CD4-positive, alpha-beta T cell treated with Interleukin-15 for 4 hours (primary cell): ENCODE measurements around the gene CHST4.
"Not testable (repeated sequence)": the region's sequence is repeated elsewhere in the genome, so short reads cannot be mapped to it uniquely, and the experiment has no call there.

Source experiments
- DNase-seq: peaks from one replicate; pipeline ENCODE4 v3.0.0-alpha.2; 2020; ENCODE audit warnings: low spot score

Gene CHST4

DNA sequence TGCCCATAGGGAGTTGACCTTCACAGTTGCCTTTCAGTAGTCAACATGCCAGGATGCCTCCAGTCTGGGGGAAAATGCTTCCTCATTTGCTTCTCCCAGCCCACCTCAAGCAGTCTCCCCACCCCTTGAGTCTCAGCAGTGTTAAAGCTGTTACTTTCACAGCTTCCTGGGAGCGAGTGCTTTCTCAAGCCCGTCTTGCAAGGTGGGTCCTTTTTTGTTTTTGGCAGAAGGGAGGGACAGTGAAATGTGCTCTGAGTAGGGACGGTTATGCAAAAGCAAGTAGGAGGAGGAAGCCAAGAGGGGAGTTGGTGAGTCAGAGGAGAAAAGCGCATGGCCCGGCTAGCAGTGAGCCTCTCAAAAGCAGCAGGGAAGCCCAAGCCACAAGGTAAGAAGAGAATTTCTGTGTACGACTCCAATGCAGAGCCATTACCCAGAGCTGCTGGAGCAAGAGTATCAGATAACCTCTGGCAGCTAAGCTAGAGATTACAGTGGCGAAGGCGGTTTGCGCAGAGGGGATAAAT is at the start of gene CHST4:
Gene CHST4 (plus strand): TSS at position 316 of the 521 bp plus-strand sequence. CDS start 10,252 bp downstream, outside the sequence.
- no peak for DNase-seq

DNA sequence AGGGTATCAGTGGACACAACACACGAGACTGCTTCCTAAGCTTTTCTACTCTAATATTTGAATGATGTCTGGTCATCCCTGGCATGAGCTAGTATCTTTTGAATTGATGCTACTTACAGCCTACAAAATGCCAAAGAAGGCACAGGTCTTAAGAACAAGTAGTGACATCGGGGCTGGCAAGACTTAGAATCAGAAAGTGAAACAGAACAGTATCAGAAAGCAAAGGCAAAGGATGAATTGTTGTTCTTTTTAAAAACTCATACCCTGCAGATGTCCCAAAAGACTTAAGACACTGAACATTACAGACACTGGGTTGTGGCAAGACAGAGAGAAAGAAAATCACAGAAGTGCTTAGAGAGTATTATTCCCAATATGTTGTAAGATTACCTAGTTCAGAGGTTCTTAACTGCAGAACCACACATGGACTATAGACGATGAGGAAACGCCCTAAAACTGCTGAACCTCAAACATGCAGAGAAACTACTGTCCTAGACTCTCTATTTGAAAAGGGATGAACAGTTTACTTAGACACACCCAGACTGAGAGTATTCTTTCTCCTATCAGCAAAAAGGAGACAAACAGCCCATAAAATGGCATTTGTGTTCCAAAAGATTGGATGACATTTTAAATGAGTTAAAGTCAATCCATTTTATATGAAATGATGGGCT is 49.6 kb upstream of the CHST4 start:
- no peak for DNase-seq

DNA sequence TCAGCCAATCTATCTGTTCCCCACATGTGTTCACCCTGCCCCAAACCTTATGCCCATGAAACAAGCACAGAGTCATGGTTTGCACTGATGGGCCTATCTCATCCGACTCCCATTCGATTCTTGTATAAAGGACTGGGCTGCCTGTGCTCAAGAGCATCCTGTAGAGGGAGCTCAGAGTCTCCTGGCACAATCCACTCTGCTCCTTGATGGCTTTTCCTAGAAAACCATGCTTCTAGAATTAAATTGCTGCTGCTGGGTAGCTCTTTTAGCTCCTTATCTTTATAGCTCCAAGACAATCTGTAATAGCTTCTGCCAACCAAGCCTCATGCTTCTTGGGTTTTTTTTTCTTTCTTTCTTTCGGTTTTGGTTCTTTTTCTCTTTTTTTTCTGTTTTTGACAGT is 46.8 kb upstream of the CHST4 start:
- DNase-seq: no peak

DNA sequence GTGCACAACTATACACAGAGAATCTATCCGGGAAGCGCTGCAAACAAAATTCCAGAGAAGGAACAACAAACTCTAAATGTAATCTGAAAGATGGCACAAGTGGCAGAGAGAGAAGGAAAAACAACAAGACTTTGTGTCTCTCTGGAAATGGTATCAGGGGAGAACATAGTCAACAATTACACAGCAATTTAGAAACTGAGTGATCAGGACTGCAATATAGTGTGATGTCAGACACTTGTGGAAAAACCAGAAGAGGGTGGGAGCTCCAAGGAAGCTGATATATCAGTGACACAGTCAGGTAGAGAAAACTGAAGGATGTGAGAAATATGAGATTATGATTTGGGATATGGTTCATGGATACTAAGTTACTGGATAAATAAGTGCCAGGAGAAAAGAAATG is 45.3 kb upstream of the CHST4 start:
- no peak for DNase-seq

DNA sequence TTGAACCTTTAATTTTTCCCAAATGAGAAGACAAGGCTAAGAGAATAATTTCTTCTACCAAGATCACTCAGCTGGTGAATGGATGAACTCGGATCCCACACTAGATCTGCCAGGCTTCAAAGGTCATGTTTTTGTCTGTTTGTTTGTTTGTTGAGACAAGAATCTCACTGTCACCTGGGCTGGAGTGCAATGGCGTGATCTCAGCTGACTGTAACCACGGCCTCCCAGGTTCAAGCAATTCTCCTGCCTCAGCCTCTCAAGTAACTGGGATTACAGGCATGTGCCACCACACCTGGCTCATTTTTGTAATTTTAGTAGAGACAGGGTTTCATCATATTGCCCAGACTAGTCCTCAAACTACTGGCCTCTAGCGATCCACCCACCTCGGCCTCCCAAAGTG is 43.7 kb upstream of the CHST4 start:
- DNase-seq: no peak

DNA sequence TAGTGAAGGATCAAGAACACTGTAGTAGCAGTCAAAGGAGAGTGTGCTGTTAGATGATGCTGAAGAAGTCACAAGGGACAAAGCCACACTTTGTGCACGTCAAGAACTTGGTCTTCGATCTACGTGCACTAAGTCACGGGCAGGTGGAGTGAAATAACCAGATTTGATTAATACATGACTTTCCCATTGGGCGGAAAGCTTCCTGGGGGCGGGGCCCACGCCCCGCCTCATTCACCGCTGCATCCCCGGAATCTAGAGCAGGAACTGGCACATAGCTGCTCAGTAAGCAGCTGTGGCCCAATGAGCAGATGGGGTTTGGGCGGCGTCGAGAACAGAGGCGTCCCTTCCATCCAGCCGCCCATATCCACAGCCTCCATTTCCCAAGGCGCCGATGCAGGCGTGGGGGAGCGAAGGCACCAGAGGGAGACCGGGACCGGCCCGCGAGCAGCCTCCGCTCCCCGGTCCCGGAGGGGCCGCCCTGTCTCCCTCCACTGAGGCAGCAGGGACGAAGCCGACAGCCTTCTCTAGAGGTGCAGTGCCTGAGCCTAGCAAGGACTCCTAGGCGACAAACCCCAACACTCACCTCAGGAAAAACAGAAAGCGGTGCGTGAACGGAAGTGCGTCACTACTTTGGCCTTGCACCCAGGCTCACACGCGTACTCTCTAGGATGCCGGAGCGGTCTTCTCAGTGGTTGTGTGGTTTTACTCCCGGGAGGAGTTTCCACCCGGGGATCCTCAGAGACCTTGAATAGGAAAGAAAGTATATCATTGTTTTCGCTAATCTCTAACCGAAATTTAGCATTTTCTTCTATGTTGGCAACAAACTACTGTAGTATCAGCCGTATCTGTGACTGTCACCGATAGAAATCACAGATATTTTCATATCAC is 42.0 kb upstream of the CHST4 start:
- DNase-seq: peak; percentile 81

DNA sequence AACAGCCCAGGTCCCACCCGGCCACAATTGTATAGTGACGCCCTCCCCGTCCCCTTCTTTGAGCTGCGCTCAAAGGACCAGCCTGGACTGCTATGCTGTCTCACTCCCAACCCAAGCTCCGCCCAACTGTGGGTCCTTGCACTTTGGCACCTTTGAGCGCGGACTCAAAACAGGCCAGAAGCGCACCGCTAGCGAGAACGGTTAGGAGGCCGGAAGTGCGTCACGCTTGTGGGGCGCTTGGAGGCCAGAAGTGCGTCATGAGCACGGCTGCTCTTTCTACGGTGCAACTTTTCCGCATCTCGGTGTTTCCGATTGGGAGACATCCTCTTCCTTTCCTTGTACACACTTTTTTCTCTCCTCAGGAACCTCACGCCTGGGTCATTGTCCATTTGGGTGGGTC is 37.1 kb upstream of the CHST4 start, which contains the start of gene ZNF19:
Gene ZNF19 (minus strand): TSS at position 203 of the 400 bp plus-strand sequence. CDS start 7,210 bp downstream, outside the sequence.
- no peak for DNase-seq

DNA sequence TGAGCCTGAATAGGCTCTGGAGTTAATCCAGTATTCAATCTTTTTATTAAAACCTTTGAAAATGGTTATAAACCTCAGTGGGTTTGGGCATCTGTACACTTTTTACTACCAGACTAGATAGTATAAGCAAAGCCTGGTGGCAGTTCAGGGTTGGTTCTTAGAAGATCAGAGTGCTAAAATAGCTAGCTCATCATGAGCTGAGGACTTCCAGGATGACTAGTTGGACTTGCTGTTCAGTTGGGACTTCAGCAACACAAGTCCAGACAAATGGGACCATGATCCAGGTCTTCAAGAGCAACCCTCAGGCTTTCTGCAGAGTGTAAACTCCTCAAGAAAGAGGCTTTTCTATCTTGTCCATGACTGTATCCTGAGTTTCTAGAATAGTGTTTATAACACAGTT is 35.9 kb upstream of the CHST4 start:
- no peak for DNase-seq

DNA sequence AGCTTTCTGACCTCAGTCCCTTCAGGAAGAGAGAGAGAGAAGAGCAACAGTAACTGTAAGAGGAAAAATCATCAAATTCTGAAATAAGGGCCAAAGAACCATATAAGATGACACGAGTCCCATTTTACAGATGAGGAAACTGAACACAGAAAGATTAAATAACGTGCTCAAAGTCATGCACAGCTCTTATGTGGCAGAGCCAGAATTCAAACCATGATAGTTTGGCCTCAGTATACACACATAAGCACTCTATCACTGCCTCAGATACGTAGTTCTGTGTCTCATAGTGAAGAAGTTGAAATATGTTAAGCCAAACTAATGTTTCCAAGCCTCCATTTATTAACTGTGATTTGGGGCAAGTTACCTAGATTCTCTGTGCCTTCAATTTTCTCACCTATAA is 35.2 kb upstream of the CHST4 start:
- DNase-seq: no peak

DNA sequence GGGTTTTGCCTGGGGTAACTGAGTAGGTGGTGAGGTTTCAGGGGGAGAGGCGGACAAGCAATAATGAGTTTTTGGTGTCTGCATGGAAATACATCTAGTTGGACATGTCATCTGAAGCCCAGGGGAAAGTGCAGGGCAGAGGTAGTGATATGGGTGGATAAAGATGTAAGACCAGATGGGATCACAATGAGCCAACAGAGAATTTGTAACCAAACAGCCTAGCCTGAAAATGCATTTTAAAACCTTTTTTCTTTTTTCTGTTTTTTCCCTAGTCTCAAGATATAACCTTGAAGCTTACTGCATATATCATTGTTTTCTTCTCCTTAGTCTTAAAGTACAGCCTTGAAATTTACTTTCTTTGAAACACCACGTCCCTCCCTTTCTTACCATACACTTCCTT is 33.4 kb upstream of the CHST4 start:
- no peak for DNase-seq

DNA sequence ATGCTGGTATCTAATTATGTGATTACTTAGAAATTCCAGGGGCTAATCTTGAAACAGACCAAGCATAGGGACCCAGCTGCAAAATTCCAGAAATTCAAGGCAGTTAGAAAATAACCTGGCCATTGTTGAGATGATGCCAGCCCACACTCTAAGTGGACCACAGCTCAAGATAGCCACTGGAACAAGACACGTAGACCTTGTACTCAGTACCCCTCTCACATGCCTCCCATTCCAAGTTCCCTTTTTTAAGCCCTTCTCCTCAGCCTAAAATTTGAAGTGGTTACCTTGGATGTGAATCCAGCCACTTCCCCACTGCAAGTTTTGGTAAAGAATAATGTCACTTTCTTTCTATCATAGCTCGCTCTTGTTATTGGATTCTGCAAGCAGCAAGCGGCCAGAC is 33.0 kb upstream of the CHST4 start:
- DNase-seq: no peak

DNA sequence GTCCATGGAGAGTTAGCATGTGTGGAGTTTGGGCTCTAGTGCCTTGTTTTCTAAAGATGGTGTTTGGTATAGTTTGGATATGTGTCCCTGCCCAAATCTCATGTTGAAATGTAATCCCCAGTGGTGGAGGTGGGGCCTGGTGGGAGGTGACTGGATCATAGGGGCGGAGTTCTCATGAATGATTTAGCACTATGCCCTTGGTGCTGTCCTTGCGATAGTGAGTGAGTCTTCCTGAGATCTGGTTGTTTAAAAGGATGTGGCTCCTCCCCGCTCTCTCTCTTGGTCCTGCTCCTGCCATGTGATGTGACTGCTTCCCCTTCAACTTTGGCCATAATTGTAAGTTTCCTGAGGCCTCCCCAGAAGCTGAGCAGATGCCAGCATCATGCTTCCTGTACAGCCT is 28.2 kb upstream of the CHST4 start:
- no peak for DNase-seq

DNA sequence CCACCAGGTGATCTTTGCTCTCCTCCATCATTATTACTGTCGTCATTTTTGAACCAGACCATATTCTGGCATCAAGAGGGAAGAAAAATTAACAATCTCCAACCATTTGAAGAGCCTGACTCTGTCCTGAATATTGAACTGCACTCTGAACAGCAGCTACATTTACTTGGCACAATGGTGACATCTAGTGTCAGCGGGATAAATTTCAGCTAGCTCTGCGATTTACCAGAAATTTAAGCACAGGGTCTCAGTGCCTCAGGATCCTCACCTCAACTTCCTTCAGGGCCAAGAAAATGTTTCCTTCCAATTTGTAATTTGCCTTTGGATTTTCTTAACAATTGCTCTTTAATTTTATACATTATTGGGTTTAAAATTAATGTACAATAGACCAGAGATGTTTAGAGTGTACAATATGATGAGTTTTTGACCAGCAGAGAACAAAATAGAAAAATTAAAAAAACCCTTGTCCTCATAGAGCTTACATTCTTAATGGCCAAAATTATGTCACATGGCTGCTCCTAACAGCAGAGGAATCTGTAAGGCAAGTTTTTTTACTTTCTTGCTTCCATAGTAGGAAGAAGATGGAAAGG is 26.4 kb upstream of the CHST4 start:
- DNase-seq: peak; percentile 58

DNA sequence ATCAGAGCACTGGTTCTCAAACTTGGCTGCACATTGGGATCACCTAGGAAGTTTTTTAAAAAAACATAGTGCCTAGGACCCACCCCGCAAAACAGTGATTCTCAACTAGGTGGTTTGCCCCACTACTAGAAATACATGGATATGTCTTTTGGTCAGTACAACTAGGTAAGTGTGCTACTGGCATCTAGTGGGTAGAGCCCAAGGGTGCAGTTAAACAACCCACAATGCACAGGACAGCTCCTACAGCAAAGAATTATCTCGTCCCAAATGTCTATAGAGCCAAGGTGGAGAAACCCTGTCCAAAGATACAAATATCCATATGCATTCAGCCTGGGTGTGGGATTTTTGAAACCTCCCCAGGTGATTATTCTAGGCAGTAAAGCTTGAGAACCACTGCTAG is 25.3 kb upstream of the CHST4 start:
- DNase-seq: no peak

DNA sequence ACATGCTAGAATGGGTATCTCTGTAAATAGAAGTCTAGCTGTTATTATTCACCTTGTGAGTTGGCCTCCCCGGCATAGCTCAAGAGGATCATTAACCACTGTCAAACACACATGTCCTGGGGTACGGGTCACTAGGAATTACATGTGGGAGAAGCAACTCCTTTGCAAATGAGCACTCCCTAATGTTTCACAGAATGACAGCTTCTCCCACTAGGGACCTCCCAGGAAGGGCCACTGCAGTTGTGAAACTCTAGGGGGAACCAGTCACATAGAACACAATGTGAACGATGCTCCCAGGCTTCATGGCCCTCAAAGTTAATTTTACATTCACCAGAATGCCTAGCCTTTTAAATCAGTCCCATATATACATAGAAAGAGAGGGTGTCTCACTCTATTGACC is 24.7 kb upstream of the CHST4 start:
- no peak for DNase-seq

DNA sequence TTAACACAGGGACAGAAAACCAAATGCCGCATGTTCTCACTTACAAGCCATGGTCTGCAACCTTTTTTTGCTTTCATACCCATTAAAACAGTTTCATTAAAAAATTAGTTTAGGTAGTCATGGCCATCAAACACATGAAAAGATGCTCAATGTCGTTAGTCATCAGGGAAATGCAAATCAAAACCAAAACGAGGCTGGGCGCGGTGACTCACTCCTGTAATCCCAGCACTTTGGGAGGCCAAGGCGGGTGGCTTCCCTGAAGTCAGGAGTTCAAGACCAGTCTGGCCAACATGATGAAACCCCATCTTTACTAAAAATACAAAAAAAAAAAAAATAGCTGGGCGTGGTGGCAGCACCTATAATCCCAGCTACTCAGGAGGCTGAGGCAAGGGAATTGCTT is 22.2 kb upstream of the CHST4 start:
- not testable (repeated sequence) for DNase-seq

DNA sequence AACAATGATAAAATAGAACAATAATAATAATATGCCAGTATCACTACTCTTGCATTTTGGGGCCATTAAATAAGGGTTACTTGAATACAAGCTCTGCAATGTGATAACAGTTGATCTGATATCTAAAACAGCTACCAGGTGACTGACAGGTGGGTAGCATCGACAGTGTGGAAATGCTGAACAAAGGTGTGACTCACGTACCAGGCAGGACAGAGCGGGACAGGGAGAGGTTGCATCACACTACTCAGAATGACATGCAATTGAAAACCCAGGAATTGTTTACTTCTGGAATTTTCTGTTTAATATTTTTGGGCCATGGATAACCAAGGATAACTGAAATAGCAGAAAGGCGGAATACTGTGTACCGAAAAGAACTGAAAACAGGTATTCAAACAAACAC is 21.3 kb upstream of the CHST4 start:
- DNase-seq: no peak

DNA sequence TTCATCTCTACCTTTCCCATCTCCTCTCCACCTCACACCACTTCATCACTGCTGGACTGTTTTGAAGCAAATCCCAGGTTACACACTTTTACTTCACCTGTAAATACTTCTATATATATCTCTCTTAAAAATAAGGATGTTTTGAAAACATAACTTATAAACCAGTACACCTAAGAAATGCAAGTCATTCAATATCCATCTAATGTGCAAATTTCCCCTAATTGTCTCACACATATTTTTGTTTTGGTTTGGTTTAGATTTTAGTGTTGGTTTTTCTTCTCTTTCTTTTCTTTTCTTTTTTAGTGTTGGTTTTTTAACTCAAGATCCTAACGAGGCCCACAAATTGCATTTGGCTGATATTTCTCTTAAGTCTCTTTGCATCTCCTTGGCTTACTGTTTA is 19.2 kb upstream of the CHST4 start:
- no peak for DNase-seq

DNA sequence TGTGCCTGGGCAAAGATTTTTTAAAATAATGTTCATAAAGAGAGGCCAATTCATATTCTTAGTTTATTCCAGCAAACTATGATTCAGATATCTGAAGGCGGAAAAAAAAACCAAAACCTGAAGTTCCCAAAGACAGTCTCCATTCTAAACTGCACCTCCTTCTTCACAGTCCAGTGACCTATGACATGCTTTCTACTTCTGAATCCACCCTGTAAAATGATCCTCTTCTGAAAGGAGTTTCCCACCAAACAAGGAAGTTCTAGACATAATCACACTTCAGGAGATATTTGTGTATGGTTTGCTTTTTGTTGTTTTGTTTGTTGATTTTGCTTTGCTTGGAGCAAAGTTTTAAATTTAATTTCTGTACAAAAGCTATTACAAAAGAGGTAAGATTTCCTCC is 12.9 kb upstream of the CHST4 start:
- no peak for DNase-seq

DNA sequence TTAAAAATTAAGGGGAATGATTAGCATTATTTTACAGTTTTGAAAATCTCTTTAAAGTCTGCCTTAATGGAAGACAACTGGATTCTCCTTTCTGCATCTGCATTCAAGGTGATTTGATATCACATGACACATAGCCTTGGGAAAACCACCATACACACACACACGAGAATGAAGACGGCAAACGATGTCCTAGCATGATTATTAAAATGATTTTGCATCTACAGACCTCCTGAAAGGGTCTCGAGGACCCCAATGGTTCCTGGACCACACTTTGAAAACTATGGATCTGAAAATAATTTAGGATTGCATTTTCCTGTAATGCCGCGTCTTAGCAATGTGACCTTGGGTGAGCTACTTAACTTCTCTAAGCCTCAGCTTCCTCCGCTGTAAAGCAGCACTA is 11.8 kb upstream of the CHST4 start:
- DNase-seq: no peak

DNA sequence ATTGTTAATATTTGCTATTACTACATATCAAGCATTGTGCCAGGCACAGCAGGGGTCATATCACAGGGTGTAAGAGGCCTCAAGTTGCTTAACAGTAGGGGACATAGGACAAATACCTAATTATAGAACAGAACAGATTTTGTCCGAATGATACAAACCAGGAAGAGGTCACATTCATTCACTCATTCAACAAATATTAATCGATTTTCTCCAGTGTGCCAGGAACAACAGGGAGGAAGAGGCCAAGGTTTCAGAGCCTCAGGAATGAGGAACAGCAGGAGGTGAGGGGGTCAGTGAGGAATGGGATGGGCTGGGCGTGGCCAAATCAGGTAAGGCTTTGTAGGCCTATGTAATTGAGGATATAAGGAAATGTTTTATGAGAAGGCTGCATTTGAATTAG is 11.2 kb upstream of the CHST4 start:
- no peak for DNase-seq

DNA sequence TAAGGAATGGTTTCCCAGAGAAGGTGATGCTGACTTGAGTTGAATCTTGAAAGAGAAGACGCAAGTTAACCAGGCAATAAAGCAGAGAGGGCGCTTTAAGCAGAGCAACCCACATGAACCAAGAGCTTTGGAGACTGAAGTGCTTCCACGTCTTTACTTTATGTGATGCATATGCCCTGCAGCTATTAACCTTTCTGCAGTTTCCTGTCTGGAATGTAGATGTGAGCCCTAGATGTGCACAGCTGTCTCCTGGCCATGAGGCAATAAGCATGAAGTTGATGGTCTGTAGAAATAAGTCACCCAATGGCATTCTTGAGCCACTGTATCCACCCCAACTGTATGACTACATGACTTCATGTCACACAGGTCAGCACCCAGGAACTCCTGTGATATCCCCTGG is 5.7 kb upstream of the CHST4 start:
- DNase-seq: no peak
